HG03097 (cell line): ENCODE measurements around the gene PAPOLG.
"Not testable (repeated sequence)": the region's sequence is repeated elsewhere in the genome, so short reads cannot be mapped to it uniquely, and the experiment has no call there.

Experiments used
- ATAC-seq: cut with Tn5 transposase; IDR thresholded peaks from one replicate; pipeline ENCODE4 v1.9.1; 2021; ENCODE audit not compliant: unreplicated experiment, low FRiP score

Gene PAPOLG

DNA sequence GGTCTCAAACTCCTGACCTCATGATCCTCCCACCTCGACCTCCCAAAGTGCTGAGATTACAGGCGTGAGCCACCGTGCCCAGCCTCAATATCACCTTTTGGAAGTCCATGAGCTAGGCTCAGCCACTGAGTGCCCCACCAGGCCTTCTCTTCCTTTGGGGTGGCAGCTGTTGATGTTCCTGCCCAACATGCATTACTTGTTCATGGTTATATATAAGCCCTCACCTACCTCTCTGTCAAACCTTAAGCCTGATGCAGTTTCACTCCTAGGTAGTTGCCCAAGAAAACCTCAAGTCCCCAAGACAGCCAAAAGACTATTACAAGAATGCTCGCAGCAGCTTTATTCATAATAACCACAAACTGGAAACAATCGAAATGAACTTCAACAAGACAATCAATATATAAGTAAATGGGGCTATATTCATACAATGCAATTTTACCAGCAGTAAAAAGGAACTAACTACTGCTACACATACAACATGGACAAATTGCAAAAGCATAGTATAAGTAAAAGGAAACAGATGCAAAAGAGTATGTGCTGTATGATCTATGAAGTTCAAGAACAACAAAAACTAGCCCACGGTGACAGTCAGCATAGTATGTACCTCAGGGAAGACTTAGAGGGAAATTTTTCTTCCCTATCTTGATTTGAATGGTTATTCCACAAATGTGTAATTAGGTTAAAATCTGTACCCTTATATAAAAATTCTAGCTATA lies 65.7 kb downstream of the PAPOLG start:
- ATAC-seq = no peak

DNA sequence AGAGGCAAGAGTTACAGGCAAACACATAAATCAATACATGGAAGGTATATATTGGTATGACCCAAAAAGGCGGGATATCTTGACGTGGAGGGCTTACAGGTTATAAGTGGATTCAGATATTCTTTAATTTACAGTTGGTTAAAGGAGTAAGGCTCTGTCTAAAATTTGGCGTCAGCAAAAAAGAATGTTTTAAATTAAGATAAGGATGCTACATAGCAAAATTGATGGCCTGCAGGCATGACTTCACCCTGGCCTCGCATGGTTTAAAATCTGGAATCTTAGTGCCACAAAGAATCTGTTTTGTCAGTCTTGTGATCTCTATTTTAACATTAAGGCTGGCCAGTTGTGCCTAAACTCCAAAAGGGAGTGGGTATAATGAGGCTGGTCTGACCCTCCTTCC lies 66.9 kb downstream of the PAPOLG start:
- no peak for ATAC-seq

DNA sequence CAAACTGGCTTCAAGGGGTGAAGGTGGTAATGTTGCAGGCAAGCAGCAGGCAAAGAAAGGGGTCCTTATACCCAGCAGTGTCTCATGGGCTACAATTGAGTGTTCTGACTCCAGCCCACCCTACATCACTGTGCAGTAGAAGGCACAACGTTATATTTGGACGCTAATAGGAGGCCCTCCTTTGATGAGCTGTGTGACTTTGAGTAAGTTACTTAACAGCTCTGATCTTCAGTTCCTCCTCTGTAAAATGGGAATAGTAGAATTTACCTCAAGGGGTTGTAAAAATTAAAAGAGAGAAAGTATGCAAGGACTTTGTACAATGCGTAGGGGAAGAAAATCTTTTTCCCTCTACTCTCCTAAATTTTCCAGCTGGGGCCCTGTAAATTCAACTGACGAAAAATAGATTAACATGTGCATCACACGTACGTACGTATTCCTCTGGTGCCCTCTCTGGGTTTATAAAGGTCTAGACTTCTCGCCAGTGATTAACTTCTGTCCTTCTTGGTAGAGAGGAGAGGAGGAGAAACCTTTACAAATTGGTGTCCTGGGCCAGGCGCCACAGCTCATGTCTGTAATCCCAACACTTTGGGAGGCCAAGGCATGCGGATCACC lies 67.7 kb downstream of the PAPOLG start:
- no peak for ATAC-seq

DNA sequence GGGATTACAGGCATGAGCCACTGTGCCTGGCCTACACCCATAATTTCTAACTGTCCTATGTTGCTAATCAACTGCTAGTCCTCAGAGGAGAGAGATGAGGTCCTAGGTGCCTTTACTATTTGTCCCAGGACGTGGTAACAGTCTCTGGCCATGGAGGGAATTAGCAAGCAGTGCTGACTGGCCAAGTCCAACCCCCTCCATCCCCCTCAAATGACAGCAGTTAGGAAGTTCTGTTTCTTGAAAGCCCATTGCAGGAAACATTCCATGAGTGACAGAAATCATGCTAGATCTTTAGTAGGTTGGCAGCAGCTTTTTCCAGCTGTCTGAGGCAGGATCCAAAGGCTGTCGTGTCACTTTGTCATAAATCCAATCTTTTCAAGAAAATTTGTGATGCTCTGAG lies 69.6 kb downstream of the PAPOLG start:
- ATAC-seq = no peak

DNA sequence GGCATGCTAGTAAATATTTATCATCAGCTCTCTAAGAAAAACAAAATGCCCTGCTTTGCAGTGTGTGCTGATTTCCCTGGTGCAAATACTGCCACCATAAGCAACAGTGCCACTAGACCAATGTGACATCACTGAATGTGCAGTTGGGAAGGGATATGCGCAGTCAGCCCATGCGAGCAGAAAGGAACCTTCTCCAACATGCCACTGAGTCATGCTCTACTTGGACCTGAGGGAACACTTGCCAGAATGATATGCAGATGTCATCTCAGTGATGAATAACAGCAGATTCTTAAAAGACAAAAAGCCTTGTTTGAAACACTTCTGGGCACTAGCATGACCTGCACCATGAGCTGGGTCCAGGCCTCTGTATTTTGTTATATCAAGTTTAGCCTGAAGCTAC lies 70.0 kb downstream of the PAPOLG start:
- ATAC-seq = no peak

DNA sequence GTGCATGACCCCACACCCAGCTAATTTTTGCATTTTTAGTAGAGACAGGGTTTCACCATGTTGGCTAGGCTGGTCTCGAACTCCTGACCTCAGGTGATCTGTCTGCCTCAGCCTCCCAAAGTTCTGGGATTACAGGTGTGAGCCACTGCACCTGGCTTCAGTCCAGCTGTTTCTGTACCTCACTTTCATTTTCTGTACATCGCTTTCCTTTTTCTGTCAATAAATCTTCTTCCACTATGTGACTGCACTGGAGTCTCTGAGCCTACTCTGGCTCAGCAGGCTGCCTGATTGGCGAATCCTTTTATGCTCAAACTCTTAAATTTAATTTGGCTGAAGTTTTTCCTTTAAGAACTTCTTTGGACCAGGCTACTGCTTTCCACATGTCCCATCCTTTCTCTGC lies 70.8 kb downstream of the PAPOLG start:
- not testable (repeated sequence) for ATAC-seq

DNA sequence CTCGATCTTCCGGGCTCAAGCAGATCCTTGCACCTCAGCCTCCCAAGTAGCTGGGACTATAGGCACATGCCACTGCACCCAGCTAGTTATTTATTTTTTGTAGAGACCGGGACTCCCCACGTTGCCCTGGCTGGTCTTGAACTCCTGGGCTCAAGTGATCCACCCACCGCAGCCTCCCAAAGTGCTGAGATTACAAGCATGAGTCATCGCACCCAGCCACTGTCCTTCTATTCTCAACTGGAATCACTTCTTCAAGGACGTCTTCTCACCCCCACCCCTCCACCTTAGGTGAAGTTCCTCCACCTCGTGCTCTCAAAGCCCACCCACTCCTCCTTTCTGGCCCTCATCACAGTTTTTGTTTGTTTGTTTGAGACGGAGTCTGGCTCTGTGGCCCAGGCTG lies 71.3 kb downstream of the PAPOLG start:
- no peak for ATAC-seq

DNA sequence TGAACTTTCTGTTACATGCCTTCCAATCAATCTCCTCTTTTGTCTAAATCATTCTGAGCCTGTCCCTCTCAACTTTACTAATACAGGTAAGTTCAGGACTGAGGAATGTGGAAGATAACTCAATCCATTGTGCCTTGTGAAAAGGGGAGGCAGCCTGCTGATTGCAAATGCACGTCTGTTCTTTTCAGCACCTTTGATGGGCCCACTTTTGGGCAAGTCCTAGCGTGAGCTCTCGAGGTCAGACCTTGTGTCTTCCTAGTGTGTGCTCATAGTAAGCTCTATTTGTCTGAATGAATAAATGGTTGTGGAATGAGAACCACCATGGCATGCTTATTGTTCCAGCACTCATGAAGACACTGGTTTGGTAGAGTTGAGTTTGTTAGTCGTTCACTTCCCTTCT lies 74.9 kb downstream of the PAPOLG start:
- no peak for ATAC-seq

DNA sequence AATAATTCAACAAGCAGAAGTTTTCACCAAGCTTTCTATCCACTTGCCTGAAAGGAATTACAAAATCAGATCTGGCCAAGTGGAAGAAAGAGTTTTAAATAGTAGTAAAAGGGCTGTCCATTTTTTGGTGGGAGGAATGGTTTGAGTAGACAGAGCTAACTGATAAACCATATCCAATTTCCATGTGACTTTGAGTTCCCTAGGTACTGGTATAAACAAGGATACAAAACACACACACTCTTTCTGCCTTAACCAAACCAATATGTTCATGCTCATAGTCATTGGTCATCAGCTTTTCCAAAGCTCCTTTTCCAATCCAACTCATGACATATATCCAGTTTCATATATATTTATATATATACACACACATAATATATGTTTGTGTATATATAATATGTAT lies 75.9 kb downstream of the PAPOLG start:
- ATAC-seq = no peak

DNA sequence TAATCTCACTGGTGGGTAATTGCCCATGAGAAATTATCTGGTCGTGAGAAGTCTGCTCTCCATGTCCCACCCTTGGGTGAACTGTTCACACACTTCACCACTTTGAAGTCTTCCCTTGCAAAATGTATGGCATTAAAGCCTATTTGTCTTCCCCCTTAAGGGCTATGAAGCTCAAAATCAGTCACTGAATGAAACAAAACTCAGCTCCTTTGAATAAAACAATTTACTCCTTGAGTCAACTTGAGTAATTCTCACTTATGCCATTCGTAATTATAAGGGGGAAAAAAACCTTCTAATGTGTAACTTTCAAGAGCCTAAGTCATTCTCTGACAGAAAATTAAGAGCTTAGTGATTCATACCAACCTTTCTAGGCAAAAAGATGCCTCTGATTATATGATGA lies 76.6 kb downstream of the PAPOLG start:
- ATAC-seq = no peak

DNA sequence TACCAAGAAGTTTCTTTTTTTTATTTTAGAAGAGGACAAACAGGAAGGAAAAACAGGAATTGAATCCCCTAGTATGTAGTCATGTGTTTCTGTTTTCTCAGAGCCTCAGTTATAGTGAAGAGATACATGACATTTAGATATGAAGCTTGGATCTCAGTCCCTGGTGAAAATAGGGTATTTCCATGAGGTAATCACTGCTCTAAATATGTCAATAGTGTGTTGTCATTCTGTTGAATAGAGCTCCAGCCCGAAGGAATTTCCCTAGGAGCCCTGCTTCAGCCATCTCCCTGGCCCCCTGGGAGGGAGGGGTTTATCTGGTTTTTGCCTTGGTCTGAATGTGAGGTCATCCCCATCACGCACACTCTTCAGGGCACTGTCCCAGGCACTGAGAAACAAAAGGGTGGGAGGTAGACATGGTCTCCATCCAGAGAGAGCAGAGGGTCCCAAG lies 78.2 kb downstream of the PAPOLG start:
- ATAC-seq = no peak

DNA sequence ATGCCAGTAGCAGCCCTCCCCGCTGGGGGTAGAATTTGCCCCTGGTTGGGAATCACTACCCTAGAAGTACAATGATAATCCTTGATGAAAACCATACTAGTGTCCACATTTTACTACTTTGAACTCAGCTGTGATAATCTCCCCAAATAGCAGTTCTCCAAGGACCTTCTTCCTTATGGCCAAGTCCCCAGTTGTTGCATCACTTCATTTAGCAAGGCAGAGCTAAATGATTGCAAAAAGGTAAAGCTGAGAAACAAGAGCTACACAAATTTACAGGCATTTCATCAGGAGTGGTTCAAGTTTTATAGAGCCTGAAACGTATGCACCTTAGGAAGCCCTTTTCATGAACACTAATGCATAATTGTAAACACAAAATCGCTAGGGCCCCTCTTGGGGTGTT lies 80.4 kb downstream of the PAPOLG start:
- no peak for ATAC-seq

DNA sequence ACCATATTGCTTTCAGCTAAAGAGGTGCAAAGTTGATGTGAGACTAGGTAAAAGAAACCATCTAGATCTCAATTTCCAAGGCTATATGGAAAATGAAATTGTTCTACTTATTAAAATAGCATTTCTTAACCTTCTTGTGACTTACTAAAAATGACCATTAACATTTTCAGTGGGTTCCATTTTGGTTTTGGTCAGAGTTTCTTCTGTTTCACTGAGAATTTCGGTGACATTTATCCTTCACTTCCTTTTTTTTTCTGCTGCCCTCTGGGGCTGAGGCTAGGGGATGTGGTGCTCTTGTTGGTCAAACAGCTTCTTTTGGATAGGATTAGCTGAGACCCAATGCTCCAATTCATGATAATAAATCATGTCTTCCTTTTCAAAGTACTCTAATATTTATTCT lies 81.1 kb downstream of the PAPOLG start:
- ATAC-seq = no peak

DNA sequence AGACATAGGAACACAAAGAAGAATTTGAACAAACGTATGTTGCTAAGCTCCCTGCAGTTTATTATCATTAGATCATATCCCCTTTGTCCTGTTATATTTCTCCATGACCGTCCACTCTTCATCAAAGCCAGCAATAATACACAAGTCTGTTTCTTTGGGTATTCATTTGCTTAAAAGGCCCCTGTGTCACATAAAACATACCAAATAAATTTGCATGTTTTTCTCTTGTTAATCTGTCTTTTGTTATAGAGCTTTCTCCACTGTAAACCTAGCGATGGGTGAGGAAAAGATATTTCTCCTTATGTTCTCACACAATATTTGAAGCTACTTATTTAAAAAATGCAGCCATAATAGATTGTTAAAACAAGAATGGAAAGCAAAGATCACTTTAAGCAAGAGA lies 82.4 kb downstream of the PAPOLG start:
- no peak for ATAC-seq

DNA sequence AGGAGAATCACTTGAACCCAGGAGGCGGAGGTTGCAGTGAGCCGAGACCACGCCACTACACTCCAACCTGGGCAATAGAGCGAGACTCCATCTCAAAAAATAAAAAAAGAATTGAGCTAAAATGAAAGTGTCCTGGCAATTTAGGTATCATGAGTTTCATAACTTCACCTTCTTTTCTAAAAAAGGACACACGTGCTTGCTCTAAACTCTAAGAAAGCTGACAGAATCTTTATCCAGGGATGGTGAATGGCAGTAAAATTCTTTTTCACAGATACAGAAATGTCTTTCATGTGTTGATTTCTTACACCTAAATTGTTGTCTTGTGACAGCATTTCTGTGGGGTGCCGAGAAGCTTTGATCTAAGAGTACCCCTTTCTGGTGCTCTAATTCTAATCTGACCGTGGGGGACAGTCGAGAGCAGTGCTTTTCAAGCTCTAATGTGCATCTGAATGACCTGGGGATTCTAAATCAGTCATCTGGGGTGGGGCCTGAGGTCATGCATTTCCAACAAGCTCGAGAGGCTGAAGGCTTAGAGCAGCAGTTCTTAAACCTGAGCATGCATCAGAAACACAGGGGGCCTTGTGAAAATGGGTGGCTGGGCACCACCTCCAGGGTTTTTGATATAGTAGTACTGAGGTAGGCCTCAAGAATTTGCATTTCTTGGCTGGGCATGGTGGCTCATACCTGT lies 83.2 kb downstream of the PAPOLG start:
- peak; percentile 44 for ATAC-seq

DNA sequence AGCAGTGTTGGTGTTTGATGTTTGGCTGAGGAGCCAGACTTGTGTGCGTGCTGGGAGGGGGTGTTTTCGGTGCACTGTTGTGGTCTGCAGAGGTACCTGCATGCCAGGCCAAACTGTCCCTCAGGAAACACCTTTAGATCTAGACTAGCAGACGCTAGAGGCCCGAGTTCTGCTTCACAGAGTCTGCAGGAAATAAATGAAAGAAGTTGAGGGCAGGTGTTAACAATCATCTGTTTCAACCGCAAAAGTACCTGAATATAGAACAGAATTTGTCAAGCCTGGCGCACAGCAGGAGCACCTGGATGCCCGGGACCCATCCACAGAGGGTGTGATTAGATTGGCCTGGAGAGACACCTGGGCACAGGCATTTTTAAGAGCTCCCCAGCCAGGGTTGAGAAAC lies 84.8 kb downstream of the PAPOLG start:
- peak; percentile 50 for ATAC-seq

DNA sequence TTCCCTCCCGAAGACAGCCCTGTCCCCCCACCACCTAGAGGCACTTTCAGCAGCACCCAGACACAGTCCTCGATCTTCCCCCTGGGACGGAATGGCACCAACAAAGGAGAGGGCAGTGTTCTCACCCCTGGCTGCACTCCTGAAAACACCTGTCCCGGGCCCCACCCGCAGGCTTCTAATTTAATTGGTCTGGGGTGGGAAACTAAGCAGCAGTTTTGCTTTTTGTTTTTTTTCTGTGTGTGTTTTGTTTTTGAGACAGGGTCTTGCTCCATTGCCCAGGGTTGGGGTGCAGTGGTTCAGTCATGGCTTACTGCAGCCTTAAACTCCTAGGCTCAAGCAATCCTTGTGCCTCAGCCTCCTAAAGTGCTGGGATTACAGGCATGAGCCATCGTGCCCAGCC lies 86.9 kb downstream of the PAPOLG start:
- ATAC-seq = no peak

DNA sequence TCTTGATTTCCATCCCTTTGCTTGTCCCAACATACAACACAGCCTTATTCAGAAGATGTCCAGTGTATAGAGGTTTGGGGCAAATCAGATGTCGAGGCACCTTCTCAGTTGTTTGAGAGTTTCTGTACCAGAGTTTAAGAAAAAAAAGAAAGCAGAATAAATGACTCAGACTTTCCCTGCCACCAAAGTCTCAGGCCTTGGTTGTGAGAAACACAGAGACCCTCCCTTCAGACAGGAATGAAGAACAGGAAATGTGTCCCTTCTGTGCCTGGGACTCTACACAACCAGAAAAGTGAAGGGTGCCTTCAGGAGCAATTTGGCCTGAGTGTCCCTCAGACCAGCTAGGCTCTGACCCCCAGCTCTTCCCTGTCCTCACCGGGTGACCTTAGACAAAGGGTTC lies 88.0 kb downstream of the PAPOLG start:
- ATAC-seq = no peak

DNA sequence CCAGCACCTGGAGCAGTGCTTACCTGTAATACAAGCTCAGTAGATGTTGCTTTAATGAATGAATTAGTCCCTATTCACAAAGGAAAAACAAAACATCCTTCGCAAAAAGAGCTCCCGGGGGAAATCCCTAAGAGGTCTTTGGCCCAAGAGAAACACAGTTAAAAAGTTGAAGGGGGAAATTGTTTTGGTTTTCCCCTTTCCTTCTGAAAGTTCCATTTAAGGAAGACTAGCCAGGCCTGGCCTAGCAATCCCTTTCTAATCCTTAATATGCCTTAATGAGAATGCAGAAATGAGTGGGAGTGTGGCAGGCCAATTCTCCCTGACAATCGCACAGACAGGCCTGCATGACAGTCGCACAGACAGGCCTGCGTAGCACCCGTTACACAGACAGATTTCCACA lies 91.8 kb downstream of the PAPOLG start:
- ATAC-seq = no peak
